Esophagus squamous epithelium (tissue), 4 donors: Measurements from ENCODE around the gene FBXL17.

Experiments
- POLR2A ChIP-seq, 4 donors: fragments of 450-650 bp; IDR thresholded peaks; one replicate each; pipeline ENCODE4 v1.6.1; 2017; ENCODE audit warnings: antibody characterized with exemption in 4 of 4, mild to moderate bottlenecking in 4 of 4, moderate library complexity in 3 of 4
- TF ChIP-seq, protein P1 (sequence below), 6 experiments: fragments of 450-650 bp in 4 of 6; fragments of 200-600 bp in 2 of 6; sonication (generic) in 2 of 6; IDR thresholded peaks; one replicate each; pipeline ENCODE4 v1.5.1; 2016 to 2019; ENCODE audit warnings: antibody characterized with exemption in 6 of 6, mild to moderate bottlenecking in 4 of 6, moderate library complexity in 4 of 6

DNA sequence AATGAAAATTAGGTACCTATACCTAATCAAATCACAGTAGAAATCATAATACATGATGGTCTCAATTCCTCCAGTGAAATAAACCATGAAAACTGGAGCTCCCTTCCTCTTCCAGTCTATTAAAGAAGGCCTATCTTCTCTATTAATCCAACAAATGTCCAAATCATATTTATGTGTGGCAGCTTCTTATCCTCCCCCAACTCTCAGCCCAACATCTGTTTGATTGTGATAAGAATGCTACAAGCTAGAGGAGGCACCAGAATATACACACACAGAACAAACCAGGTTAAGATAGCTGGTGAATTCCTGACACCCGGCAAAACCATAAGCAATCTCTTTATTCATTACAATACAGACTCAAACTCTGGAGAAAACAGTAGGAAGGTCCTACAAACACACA lies 110.8 kb downstream of the FBXL17 start:
- TF ChIP-seq, protein P1, sequence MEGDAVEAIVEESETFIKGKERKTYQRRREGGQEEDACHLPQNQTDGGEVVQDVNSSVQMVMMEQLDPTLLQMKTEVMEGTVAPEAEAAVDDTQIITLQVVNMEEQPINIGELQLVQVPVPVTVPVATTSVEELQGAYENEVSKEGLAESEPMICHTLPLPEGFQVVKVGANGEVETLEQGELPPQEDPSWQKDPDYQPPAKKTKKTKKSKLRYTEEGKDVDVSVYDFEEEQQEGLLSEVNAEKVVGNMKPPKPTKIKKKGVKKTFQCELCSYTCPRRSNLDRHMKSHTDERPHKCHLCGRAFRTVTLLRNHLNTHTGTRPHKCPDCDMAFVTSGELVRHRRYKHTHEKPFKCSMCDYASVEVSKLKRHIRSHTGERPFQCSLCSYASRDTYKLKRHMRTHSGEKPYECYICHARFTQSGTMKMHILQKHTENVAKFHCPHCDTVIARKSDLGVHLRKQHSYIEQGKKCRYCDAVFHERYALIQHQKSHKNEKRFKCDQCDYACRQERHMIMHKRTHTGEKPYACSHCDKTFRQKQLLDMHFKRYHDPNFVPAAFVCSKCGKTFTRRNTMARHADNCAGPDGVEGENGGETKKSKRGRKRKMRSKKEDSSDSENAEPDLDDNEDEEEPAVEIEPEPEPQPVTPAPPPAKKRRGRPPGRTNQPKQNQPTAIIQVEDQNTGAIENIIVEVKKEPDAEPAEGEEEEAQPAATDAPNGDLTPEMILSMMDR (IDR thresholded peaks at IDR 0.05): no peak
- no peak for TF ChIP-seq POLR2A (IDR thresholded peaks at IDR 0.05)
